ENCODE results near the gene OVOL2.

GRCh38 chr20:18091623-18092022, 33.9 kb upstream of the OVOL2 start:
- TF ChIP-seq CTCF (conservative IDR thresholded peaks at IDR 0.05) (no peak), EZH2 (IDR thresholded peaks at IDR 0.05; ENCODE audit: low read depth) (no peak)
